Keratinocyte (primary cell): ENCODE results near the gene DGCR6L. TPM values are rescaled to one million over a fixed set of nuclear protein-coding genes. Genes with fewer than 3 reads are reported as not detected.
"Not testable (repeated sequence)": the region's sequence is repeated elsewhere in the genome, so short reads cannot be mapped to it uniquely, and the experiment has no call there.

ENCODE experiments used
- DNase-seq: peaks from one replicate; pipeline ENCODE4 v3.0.0-alpha.2; 2011; ENCODE audit warnings: low read depth, missing footprints, low spot score
- FAIRE-seq: peaks from 2 replicates; lab custom pipeline; 2011; peaks lifted over from hg19 to GRCh38; lab: Jason Lieb, UNC
- H2AFZ ChIP-seq: 2 replicates; pipeline ENCODE4 v1.6.0; 2012; ENCODE audit warnings: low read length, control low read depth, inconsistent platforms; ENCODE audit not compliant: control insufficient read depth
- H3K27ac ChIP-seq: 2 replicates; pipeline ENCODE4 v1.5.1; 2011; ENCODE audit warnings: low read length; ENCODE audit not compliant: control insufficient read depth, insufficient read depth
- H3K27me3 ChIP-seq: 3 replicates; pipeline ENCODE4 v1.6.0; 2011; ENCODE audit warnings: low read length; ENCODE audit not compliant: control insufficient read depth, insufficient read depth; ENCODE audit errors: extremely low read depth
- H3K36me3 ChIP-seq, 2 experiments: 2 replicates in 1 of 2; 3 replicates in 1 of 2; pipeline ENCODE4 v1.5.1; 2011; ENCODE audit warnings: low read length in 2 of 2, mild to moderate bottlenecking in 1 of 2; ENCODE audit not compliant: control insufficient read depth in 2 of 2, insufficient read depth in 2 of 2; ENCODE audit errors: extremely low read depth in 1 of 2
- H3K4me1 ChIP-seq: 3 replicates; pipeline ENCODE4 v1.5.1; 2011; ENCODE audit warnings: low read length; ENCODE audit not compliant: control insufficient read depth, insufficient read depth; ENCODE audit errors: extremely low read depth
- H3K4me2 ChIP-seq: 3 replicates; pipeline ENCODE4 v1.6.0; 2011; ENCODE audit warnings: low read depth, low read length; ENCODE audit not compliant: control insufficient read depth, insufficient read depth; ENCODE audit errors: extremely low read depth
- H3K4me3 ChIP-seq, 3 experiments: fragments of 200-600 bp in 1 of 3; sonication (generic) in 1 of 3; 2 replicates in 2 of 3; 3 replicates in 1 of 3; pipeline ENCODE4 v1.5.1; 2011 to 2016; ENCODE audit warnings: low read length in 3 of 3, mild to moderate bottlenecking in 3 of 3, control low read depth in 2 of 3, inconsistent platforms in 1 of 3, low read depth in 1 of 3, mixed read lengths in 1 of 3, mixed run types in 1 of 3, moderate library complexity in 1 of 3; ENCODE audit not compliant: control insufficient read depth in 2 of 3, insufficient read depth in 2 of 3; ENCODE audit errors: extremely low read depth in 1 of 3
- H3K79me2 ChIP-seq: 2 replicates; pipeline ENCODE4 v1.6.0; 2012; ENCODE audit warnings: low read length; ENCODE audit not compliant: control insufficient read depth, insufficient read depth
- H3K9ac ChIP-seq: 3 replicates; pipeline ENCODE4 v1.6.0; 2011; ENCODE audit warnings: low read length; ENCODE audit not compliant: control insufficient read depth, insufficient read depth; ENCODE audit errors: extremely low read depth
- H3K9me1 ChIP-seq: 3 replicates; pipeline ENCODE4 v1.6.0; 2011; ENCODE audit warnings: low read length; ENCODE audit not compliant: control insufficient read depth, insufficient read depth; ENCODE audit errors: extremely low read depth
- H3K9me3 ChIP-seq: 2 replicates; pipeline ENCODE4 v1.5.1; 2012; ENCODE audit warnings: low read depth, low read length; ENCODE audit not compliant: control insufficient read depth
- H4K20me1 ChIP-seq: 3 replicates; pipeline ENCODE4 v1.6.0; 2011; ENCODE audit warnings: low read length; ENCODE audit not compliant: control insufficient read depth, insufficient read depth; ENCODE audit errors: extremely low read depth
- EZH2 ChIP-seq: IDR thresholded peaks from one replicate; pipeline ENCODE4 v1.6.1; 2012; ENCODE audit warnings: inconsistent platforms, mild to moderate bottlenecking, low read length, moderate library complexity
- dilution Hi-C: fragments of 300-500 bp; cut with MboI; formaldehyde crosslinking; loops from one replicate; pipeline ENCODE4 v1.7.0; 2020; ENCODE audit warnings: low sequenced_read_pairs; ENCODE audit not compliant: extremely low pct_ligation_motif_present
- polyA plus RNA-seq, 5 experiments: library from polyadenylated mRNA; depleted of rRNA in 3 of 5; stranded (reverse) in 3 of 5; stranded (forward) in 1 of 5; unstranded in 1 of 5; fragments of >200 nt; gene quantifications; 1 replicate in 1 of 5; 2 replicates in 3 of 5; 3 replicates in 1 of 5; pipeline versions ENCODE4 v1.2.1 to v1.2.3, GENCODE V29; 2011 to 2012; ENCODE audit warnings: missing spikeins in 2 of 5, low read depth in 1 of 5, low replicate concordance in 1 of 5
- TF ChIP-seq, protein P1 (sequence below), 3 experiments: IDR thresholded peaks in 1 of 3; conservative IDR thresholded peaks in 1 of 3; optimal IDR thresholded peaks in 1 of 3; 2 replicates in 2 of 3; 3 replicates in 1 of 3; pipeline versions ENCODE3 to v1.5.1; 2011; ENCODE audit warnings: low read length in 3 of 3, mild to moderate bottlenecking in 3 of 3, moderate library complexity in 2 of 3, control low read depth in 1 of 3, inconsistent platforms in 1 of 3; ENCODE audit not compliant: insufficient read depth in 2 of 3; ENCODE audit errors: extremely low read depth in 1 of 3

DGCR6L gene
- polyA plus RNA-seq, 1 donor (not counting 4 experiments of a cell fraction or from before 2014, with no cell fraction given), result 19.2 TPM

DNA sequence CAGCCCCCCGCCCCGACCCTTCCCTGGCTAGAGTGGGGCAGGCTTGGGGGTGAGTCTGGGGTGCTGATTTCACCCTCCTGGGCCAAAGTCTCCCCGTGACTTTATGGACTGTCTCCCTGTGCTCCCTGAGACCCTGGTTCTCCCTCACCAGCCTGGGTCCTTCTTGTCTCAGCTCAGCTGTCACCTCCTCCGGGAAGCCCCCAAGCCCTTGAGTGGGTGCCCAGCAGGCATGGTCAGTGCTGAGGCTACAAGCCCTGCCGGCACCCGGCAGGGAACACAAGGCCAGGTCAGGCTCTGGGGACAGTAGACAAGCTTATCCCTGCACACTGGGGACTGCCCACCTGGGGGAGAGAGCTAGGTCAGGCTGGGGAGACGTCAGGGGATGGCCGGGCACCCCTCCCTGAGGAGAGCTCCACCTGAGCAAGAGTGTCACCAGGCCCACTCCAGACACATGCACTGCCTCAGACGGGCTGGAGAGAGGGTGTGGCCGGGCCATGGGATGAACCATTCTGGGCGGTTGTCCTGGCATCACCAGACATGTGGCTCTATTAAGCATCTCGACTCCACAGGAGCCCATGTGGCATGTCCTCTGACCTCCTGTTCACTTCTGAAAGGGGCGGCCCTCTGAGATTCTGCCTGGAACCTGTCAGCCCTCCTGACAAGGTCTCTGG is 29.1 kb downstream of the DGCR6L start:
- DNase-seq (no peak), FAIRE-seq (no peak)
- H3K9me3 ChIP-seq, result no peaks in the 10 kb centered on the region
- no peak for TF ChIP-seq EZH2
- TF ChIP-seq, protein P1, sequence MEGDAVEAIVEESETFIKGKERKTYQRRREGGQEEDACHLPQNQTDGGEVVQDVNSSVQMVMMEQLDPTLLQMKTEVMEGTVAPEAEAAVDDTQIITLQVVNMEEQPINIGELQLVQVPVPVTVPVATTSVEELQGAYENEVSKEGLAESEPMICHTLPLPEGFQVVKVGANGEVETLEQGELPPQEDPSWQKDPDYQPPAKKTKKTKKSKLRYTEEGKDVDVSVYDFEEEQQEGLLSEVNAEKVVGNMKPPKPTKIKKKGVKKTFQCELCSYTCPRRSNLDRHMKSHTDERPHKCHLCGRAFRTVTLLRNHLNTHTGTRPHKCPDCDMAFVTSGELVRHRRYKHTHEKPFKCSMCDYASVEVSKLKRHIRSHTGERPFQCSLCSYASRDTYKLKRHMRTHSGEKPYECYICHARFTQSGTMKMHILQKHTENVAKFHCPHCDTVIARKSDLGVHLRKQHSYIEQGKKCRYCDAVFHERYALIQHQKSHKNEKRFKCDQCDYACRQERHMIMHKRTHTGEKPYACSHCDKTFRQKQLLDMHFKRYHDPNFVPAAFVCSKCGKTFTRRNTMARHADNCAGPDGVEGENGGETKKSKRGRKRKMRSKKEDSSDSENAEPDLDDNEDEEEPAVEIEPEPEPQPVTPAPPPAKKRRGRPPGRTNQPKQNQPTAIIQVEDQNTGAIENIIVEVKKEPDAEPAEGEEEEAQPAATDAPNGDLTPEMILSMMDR (optimal IDR thresholded peaks at IDR 0.05 in 1 of 3, IDR thresholded peaks at IDR 0.05 in 1 of 3, conservative IDR thresholded peaks at IDR 0.05 in 1 of 3; ENCODE audit: extremely low read depth in 1 of 3, insufficient read depth in 2 of 3, low read length in 3 of 3), result no peak
- H3K79me2 ChIP-seq, result no peaks in the 10 kb centered on the region
- H3K9me1 ChIP-seq, result no peaks in the 10 kb centered on the region
- H3K9ac ChIP-seq, result no peak overlapping the region
- H3K4me2 ChIP-seq, result no peak overlapping the region
- H3K4me3 ChIP-seq, result no peak overlapping the region
- H3K4me1 ChIP-seq, result no peaks in the 10 kb centered on the region
- no peaks in the 10 kb centered on the region for H4K20me1 ChIP-seq
- no peaks in the 10 kb centered on the region for H3K36me3 ChIP-seq
- no peak overlapping the region for H3K27ac ChIP-seq
- dilution Hi-C loops, result no loop called here
- no peak overlapping the region for H2AFZ ChIP-seq
- peaks cover 16% of the 10 kb centered on the region for H3K27me3 ChIP-seq

DNA sequence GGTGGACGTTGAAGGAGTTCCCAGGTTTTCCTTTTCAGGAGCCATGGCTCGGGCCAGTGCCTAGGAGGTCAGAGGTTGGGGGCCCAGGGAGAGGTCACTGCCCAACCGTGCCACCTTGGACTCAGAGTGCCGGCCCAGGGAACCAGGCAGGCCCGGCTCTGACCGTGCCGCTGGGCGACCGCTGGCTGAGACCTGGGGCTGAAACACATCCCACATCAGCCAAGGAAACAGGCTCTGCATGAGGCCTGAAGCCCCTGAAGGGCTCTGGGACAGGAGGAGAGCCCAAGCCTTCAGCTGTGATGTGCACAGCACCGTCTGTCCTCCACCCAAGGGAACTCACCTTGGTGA is 29.8 kb downstream of the DGCR6L start:
- Histone ChIP-seq H3K9ac (no peak overlapping the region), H2AFZ (no peak overlapping the region), H3K27me3 (peaks cover 16% of the 10 kb centered on the region), H3K4me2 (no peak overlapping the region), H3K27ac (no peak overlapping the region), H3K36me3 (no peaks in the 10 kb centered on the region), H3K9me3 (no peaks in the 10 kb centered on the region), H3K9me1 (no peaks in the 10 kb centered on the region), H4K20me1 (no peaks in the 10 kb centered on the region), H3K4me3 (no peak overlapping the region), H3K4me1 (no peaks in the 10 kb centered on the region), H3K79me2 (no peaks in the 10 kb centered on the region)
- FAIRE-seq (no peak), DNase-seq (no peak)
- TF ChIP-seq, protein P1 (optimal IDR thresholded peaks at IDR 0.05 in 1 of 3, IDR thresholded peaks at IDR 0.05 in 1 of 3, conservative IDR thresholded peaks at IDR 0.05 in 1 of 3; ENCODE audit: extremely low read depth in 1 of 3, insufficient read depth in 2 of 3, low read length in 3 of 3), result no peak
- dilution Hi-C loops, result no loop called here

DNA sequence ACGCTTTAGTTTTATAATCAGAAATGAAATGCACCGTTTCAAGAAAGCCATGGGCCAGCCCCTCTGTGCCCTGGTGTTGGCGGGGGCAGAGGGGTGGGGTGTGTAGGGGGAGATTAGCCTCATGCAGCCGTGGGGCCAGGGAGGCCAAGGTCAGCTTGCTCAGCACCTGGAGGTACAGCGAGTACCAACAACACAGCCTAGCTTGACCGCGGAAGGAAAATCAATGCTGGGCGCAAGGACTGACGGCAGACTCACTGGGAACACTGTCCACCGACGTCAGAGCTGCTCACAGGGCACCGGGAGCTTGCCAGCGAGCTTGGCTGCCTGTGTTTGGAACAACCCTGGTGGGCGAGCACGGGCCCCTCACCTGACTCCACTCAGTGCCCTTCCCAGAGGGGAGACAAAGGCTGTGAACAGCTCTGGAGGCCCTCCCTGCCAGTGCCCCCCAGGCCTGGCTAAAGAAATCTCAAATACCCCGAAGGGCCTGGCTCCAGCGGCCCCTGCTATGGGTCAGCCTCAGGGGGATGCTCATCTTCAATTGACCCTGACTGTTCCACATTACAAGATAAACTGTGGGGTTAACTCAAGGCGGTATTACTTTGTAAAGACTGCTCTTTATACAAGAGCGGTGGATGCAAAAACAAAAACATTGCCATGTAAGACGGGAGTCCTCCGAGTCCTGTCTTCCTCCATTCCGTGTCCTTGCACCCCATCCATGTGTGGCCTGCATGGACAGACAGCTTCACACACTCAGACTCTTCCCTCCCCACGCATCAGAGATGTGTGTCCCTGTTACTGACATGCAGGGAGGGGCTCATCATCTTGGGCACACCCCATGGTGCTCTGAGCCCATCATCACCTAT is 30.4 kb downstream of the DGCR6L start:
- FAIRE-seq, H2AFZ ChIP-seq, H3K27ac ChIP-seq, H3K9ac ChIP-seq, H3K9me3 ChIP-seq, H3K36me3 ChIP-seq, H3K9me1 ChIP-seq, H3K79me2 ChIP-seq, H3K4me2 ChIP-seq, dilution Hi-C loops, H3K4me1 ChIP-seq, H3K4me3 ChIP-seq, DNase-seq, H4K20me1 ChIP-seq: not testable (repeated sequence)
- peaks cover 16% of the 10 kb centered on the region for H3K27me3 ChIP-seq
